Retinal pigment epithelial cell (primary cell): ENCODE results near the gene RFX4.

Source experiments
- DNase-seq: peaks from one replicate; pipeline ENCODE4 v3.0.0-alpha.2; 2010; ENCODE audit warnings: low read depth
- H3K4me3 ChIP-seq: 2 replicates; pipeline ENCODE4 v1.5.1; 2011; ENCODE audit warnings: mild to moderate bottlenecking, low read length, control low read depth, moderate library complexity
- TF ChIP-seq, protein P1 (sequence below): conservative IDR thresholded peaks from 2 replicates; pipeline ENCODE4 v1.5.1; 2011; ENCODE audit warnings: low read depth, low read length, control low read depth, inconsistent platforms

The RFX4 gene

DNA sequence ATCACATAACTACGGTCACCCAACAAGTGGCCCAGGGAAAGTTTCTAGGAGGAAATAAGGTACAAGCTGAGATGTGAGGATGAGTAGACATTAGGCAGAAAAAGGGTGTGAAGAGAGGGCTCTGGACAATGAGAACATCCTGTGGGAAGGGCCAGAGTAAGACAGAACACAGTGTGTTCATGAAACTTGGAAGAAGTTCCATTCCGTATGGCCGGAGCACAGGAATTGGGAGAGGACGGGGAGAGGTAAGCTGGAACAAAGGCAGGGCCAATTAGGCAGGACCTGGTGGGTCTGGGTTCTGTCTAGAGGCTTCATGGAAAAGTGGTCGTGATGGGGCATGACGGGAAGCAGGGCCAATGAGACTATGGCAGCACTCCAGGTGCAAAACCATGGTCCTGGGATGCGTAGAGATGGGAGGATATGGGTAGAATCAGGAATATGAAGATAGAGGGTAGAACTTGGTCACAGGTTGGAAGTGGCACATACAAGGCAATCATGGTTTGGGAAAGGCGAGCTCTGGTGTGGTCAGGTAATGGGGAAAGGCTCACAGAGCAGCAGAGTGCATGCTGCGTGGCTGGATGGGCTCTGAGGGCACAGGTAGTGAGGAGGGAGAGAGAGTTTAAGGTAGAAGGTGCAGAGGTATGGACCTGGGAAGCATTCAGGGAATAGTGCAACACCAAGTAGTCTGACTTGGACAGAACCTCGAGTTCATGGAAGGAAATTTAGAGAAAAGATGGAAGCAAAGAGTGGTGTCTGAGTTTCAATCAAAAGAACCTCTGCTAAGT is 93.0 kb downstream of the RFX4 start:
- no peak overlapping the region for H3K4me3 ChIP-seq
- TF ChIP-seq, protein P1, sequence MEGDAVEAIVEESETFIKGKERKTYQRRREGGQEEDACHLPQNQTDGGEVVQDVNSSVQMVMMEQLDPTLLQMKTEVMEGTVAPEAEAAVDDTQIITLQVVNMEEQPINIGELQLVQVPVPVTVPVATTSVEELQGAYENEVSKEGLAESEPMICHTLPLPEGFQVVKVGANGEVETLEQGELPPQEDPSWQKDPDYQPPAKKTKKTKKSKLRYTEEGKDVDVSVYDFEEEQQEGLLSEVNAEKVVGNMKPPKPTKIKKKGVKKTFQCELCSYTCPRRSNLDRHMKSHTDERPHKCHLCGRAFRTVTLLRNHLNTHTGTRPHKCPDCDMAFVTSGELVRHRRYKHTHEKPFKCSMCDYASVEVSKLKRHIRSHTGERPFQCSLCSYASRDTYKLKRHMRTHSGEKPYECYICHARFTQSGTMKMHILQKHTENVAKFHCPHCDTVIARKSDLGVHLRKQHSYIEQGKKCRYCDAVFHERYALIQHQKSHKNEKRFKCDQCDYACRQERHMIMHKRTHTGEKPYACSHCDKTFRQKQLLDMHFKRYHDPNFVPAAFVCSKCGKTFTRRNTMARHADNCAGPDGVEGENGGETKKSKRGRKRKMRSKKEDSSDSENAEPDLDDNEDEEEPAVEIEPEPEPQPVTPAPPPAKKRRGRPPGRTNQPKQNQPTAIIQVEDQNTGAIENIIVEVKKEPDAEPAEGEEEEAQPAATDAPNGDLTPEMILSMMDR = no peak
- no peak for DNase-seq

DNA sequence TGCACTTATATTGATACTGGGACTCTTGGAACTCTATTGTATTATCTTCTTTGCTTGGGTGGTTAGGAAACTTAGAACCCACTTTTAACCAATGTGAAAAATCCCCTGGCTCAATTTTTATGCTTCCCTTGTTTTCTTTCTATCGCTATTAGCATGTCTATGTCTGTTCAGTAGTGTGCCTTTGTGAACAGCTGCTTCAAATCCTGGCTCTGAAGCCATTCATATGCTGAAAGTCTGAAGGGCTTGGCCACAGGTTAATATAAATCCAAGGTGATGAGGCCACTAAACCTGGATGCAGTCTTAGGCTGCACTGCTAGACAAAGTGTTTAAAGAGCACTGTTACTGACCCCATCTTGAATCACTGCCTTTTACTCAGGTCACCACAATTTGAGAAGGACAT is 96.8 kb downstream of the RFX4 start:
- no peak for DNase-seq
- TF ChIP-seq, protein P1 = no peak
- H3K4me3 ChIP-seq = no peak overlapping the region

DNA sequence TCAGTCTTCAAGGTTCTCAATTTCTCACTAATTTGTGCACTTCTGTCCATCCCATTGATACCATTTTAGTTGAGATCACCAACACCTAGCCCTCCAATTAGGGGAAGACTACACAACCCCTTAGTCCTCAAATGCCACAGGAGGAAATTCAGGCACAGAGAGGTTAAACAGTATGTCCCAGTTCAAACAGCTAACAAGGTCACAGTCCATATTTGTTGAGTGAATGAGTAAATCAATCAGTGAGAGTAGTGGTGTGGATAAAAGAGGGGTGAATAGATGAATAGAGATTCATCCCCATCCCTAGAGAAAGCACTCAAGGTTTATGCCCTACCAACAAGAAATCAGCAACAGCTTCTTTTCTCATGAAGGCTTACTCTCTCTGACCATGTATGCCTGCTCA is 97.5 kb downstream of the RFX4 start:
- no peak for DNase-seq
- TF ChIP-seq, protein P1 = no peak
- no peak overlapping the region for H3K4me3 ChIP-seq

DNA sequence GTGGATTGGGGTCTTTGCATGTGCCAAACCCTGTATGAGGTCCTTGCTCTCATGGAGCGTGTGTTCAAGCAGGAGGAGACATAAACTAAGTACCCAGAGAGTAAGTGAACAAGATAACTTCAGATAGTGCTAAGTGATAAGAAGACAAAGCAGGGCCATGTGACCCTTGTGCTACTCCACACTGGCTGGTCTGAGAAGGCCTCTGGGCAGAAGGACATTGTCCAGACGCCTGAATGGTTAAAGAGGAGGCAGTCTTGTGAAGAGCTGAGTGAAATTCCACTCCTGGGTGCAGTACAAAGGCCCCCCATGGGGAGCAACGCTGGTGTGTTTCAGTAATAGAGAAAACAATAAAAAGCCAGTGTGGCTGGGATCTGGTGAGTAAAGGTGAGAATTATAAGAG is 98.4 kb downstream of the RFX4 start:
- TF ChIP-seq, protein P1 = no peak
- no peak overlapping the region for H3K4me3 ChIP-seq
- no peak for DNase-seq

DNA sequence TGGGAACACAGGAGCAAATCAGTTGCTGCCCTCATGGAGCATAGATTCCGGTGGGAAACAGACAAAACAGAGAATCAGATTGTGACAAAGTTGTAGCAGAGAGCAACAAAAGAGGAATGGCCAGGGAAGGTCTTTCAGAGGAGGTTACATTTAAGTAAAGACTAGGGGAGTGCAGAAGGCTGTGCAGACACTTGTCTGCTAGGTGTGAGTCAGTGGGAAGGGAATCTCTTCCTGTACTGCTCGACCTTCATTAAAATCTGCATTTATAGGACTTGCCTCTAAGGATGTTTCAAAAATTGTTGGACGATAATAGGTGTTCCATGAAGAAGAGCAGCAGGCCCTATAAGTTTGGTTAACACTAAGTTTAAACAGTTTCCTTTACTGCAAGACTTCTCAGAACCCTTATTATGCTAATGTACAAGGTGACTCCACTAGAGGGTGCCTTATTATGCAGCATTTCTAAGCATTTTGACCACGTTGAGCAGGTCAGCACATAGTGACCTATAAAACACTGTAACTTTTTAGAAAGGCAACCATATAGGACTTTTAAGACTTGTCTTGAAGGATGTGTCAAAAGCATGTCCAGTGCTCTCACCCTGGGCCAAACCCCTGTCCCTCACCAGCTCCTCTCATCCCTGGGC is 99.9 kb downstream of the RFX4 start:
- no peak overlapping the region for H3K4me3 ChIP-seq
- peak; percentile 2 for DNase-seq
- TF ChIP-seq, protein P1 = peak; percentile 43

DNA sequence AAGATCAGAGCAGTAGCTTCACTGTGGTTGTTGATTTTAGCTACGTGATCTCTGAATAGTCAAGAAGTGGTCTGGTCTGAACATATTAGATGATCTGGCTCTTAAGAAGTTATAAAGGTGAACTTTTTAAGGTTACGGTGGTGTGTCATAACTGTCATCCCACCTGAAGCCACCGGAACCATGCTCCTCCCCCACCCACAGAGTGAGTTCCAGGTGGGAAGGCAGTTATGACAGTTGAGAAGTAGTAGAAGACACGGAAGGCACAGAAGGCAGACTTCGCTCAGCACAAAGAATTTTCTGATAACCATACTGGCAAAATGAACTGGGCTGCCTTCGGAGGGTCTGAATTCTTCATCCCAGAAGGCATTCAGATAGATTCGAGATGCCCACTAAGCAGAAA is 101.7 kb downstream of the RFX4 start:
- DNase-seq = no peak
- H3K4me3 ChIP-seq = no peak overlapping the region
- TF ChIP-seq, protein P1 = no peak

DNA sequence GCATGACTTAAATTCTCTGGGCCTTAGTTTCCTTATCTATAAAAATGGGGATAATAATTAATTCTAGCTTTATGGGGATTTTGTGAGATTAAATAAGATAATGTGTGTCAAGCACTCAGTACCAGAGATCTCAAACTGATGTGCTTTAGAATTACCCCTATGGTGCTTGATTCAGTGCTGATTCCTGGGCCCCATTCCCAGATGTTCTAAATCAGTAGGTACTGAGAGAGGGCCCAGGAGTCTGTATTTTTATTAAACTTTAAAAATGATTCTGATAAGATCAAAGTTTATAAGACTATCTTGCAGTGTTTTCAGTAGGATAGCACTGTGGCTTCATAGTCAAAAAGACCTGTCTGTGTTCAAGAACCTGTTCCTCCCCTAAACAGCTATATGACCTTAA is 102.6 kb downstream of the RFX4 start:
- TF ChIP-seq, protein P1 = no peak
- no peak for DNase-seq
- no peak overlapping the region for H3K4me3 ChIP-seq
